ENCODE data around the gene BRF1. TPM values are rescaled to one million over a fixed set of nuclear protein-coding genes. Genes with fewer than 3 reads are reported as not detected.

The BRF1 gene
- total RNA-seq, 1 experiment from 2014 or later, result 41.8 TPM

DNA sequence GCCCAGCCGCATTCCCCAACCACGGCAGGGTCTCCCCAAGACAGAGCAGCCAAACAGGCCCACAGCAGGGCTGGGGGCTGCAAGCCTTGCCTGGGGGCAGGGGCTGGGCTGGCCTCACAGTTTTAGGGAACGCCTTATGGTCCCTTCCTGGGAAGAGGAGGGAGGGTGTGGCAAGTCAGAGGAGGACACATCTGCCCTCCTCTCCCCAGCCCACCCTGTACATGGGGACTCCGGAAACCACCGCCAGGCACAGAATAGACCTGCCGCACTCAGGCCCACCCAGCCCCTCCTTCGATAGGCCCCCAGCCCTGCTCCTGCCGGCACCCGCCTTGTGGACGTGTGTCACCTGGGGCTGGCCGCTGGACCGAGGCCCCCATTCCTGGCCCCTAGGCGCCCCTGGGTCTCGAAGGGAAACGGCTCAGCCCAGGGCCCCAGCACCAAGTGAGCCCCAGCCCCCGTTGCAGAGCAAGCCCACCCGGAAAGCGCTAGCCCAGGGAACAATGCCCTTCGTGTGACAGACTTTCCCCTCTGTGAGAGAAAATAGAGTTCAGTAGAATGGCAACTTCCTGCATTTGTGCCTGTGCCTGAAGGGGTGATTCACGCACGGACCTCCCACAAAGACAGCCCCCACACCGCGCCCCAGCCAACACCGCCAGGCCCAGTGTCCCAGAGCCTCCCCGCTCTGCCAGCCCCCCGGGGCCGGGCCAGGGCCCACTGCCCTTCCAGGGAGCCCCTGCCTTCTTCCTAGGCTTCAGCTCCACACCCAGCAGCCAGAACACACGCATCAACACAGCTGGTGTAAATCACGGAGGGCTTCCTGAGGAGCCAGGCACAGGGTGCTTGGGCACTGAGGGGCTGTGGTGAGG is 107.7 kb downstream of the BRF1 start:
- TF ChIP-seq EZH2 (IDR thresholded peaks at IDR 0.05; ENCODE audit: borderline replicate concordance, low read depth, low read length, poor library complexity, severe bottlenecking) (no peak), CTCF (conservative IDR thresholded peaks at IDR 0.05; ENCODE audit: low read depth, low read length) (no peak)
- Histone ChIP-seq H3K9me3 (ENCODE audit: low read depth, low read length, poor library complexity, severe bottlenecking) (no peaks in the 10 kb centered on the region), H3K36me3 (ENCODE audit: insufficient read depth, low read length, poor library complexity, severe bottlenecking) (no peaks in the 10 kb centered on the region), H3K4me1 (ENCODE audit: insufficient read depth, low read length, poor library complexity, severe bottlenecking) (peaks cover 39% of the 10 kb centered on the region), H3K27ac (ENCODE audit: low read depth, low read length, poor library complexity, severe bottlenecking) (peak overlapping the region; percentile 22), H3K4me3 (ENCODE audit: low read depth, low read length, poor library complexity, severe bottlenecking) (no peak overlapping the region), H3K27me3 (replicated peaks; ENCODE audit: insufficient read depth, low read depth, low read length, poor library complexity) (no peaks in the 10 kb centered on the region)
- BruUV-seq (replicated peaks), result no TSS peak
- ChIA-PET POLR2A (ENCODE audit: low non-redundant PET) (no interaction called here), CTCF (interaction anchor here (1.0 kb wide), 1 partner anchor 103 kb away, joined by 3 read pairs; no protein-coding TSS in a partner anchor)
- intact Hi-C loops (cut with micrococcal nuclease; ENCODE audit: unreplicated experiment), result no loop called here
- peak; percentile 37 for DNase-seq (ENCODE audit: low spot score)

GRCh38 chr14:105187935-105188524 is 112.8 kb downstream of the BRF1 start:
- ChIA-PET POLR2A (ENCODE audit: low non-redundant PET) (no interaction called here), CTCF (no interaction called here)
- BruUV-seq (replicated peaks), result no TSS peak
- TF ChIP-seq EZH2 (IDR thresholded peaks at IDR 0.05; ENCODE audit: borderline replicate concordance, low read depth, low read length, poor library complexity, severe bottlenecking), result no peak
- no peak for TF ChIP-seq CTCF (conservative IDR thresholded peaks at IDR 0.05; ENCODE audit: low read depth, low read length)
- H3K36me3 ChIP-seq (ENCODE audit: insufficient read depth, low read length, poor library complexity, severe bottlenecking), result no peaks in the 10 kb centered on the region
- no peak for DNase-seq (ENCODE audit: low spot score)
- intact Hi-C loops (cut with micrococcal nuclease; ENCODE audit: unreplicated experiment), result no loop called here
- no peaks in the 10 kb centered on the region for H3K27me3 ChIP-seq (replicated peaks; ENCODE audit: insufficient read depth, low read depth, low read length, poor library complexity)
- H3K9me3 ChIP-seq (ENCODE audit: low read depth, low read length, poor library complexity, severe bottlenecking), result no peaks in the 10 kb centered on the region
- peaks cover 3% of the 10 kb centered on the region for H3K4me1 ChIP-seq (ENCODE audit: insufficient read depth, low read length, poor library complexity, severe bottlenecking)
- no peak overlapping the region for H3K4me3 ChIP-seq (ENCODE audit: low read depth, low read length, poor library complexity, severe bottlenecking)
- H3K27ac ChIP-seq (ENCODE audit: low read depth, low read length, poor library complexity, severe bottlenecking), result no peak overlapping the region

DNA sequence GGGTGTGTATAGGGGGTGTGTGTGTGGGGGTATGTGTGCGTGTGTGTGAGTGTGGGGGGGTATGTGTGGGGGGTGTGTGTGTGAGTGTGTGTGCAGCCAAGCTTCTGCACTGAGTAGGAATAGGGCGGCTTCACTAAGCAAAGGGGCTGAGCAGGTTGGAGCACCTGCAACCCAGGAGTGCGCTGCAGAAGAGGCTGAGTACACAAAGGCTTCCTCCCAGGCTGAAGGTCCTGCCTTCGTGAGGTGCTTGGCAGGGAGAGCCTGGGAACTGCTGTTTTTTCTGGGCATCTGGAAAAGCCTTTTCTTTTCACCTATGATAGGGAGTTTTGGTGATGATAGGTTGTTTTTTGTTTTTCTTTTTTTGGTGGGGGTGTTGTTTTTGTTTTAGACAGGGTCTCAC is 113.7 kb downstream of the BRF1 start:
- POLR2A ChIA-PET (ENCODE audit: low non-redundant PET), result no interaction called here
- no TSS peak for BruUV-seq (replicated peaks)
- H3K9me3 ChIP-seq (ENCODE audit: low read depth, low read length, poor library complexity, severe bottlenecking), result no peaks in the 10 kb centered on the region
- H3K4me1 ChIP-seq (ENCODE audit: insufficient read depth, low read length, poor library complexity, severe bottlenecking), result no peaks in the 10 kb centered on the region
- intact Hi-C loops (cut with micrococcal nuclease; ENCODE audit: unreplicated experiment), result no loop called here
- no peaks in the 10 kb centered on the region for H3K27me3 ChIP-seq (replicated peaks; ENCODE audit: insufficient read depth, low read depth, low read length, poor library complexity)
- DNase-seq (ENCODE audit: low spot score), result no peak
- H3K4me3 ChIP-seq (ENCODE audit: low read depth, low read length, poor library complexity, severe bottlenecking), result no peak overlapping the region
- TF ChIP-seq EZH2 (IDR thresholded peaks at IDR 0.05; ENCODE audit: borderline replicate concordance, low read depth, low read length, poor library complexity, severe bottlenecking) (no peak), CTCF (conservative IDR thresholded peaks at IDR 0.05; ENCODE audit: low read depth, low read length) (no peak)
- CTCF ChIA-PET, result no interaction called here
- no peaks in the 10 kb centered on the region for H3K36me3 ChIP-seq (ENCODE audit: insufficient read depth, low read length, poor library complexity, severe bottlenecking)
- H3K27ac ChIP-seq (ENCODE audit: low read depth, low read length, poor library complexity, severe bottlenecking), result no peak overlapping the region

All from A673 (cell line).